Upper lobe of right lung (tissue), 1 donor: Measurements from ENCODE around the gene FAM50A. TPM values are rescaled to one million over a fixed set of nuclear protein-coding genes. Genes with fewer than 3 reads are reported as not detected.
A peak's percentile ranks its signal among the peaks of the same experiment; 100 is the strongest.

Source experiments
- ATAC-seq: fragments of 200-7000 bp; cut with Tn5 transposase; one replicate; pipeline ENCODE4 v1.9.1; 2020; ENCODE audit warnings: mild to moderate bottlenecking, moderate library complexity
- DNase-seq: peaks from one replicate; pipeline ENCODE4 v3.0.0-alpha.2; 2020
- H3K27ac ChIP-seq: fragments of 200-600 bp; one replicate; pipeline ENCODE4 v1.8.0; 2022
- H3K27me3 ChIP-seq: fragments of 200-600 bp; one replicate; pipeline ENCODE4 v1.8.0; 2022; ENCODE audit warnings: mild to moderate bottlenecking
- H3K36me3 ChIP-seq: fragments of 200-600 bp; one replicate; pipeline ENCODE4 v1.8.0; 2022
- H3K4me1 ChIP-seq: fragments of 200-600 bp; one replicate; pipeline ENCODE4 v1.8.0; 2022
- H3K4me3 ChIP-seq: fragments of 200-600 bp; one replicate; pipeline ENCODE4 v1.8.0; 2022; ENCODE audit warnings: mild to moderate bottlenecking
- H3K9me3 ChIP-seq: fragments of 200-600 bp; one replicate; pipeline ENCODE4 v1.8.0; 2022
- intact Hi-C: fragments of 100-400 bp; cut with DNase I; formaldehyde crosslinking; loops from one replicate; pipeline ENCODE4 v1.11.0; 2022
- total RNA-seq: library from RNA; stranded (reverse); fragmentation: NEBNext Ultra II Directional; extraction: Animal tissue kit (Norgen Biotek cat#: 25700); gene quantifications from one replicate; pipeline ENCODE4 v1.2.1, GENCODE V29; 2021
- TF ChIP-seq, protein P1 (sequence below): fragments of 200-600 bp; IDR thresholded peaks from one replicate; pipeline ENCODE4 v1.8.0; 2022; ENCODE audit warnings: antibody characterized with exemption
- donor health status: DM: no; HTN: yes; CAD: no; lungs with severe emphysema.

Gene FAM50A
- total RNA-seq, 1 donor from 2014 or later: 82.0 TPM

DNA sequence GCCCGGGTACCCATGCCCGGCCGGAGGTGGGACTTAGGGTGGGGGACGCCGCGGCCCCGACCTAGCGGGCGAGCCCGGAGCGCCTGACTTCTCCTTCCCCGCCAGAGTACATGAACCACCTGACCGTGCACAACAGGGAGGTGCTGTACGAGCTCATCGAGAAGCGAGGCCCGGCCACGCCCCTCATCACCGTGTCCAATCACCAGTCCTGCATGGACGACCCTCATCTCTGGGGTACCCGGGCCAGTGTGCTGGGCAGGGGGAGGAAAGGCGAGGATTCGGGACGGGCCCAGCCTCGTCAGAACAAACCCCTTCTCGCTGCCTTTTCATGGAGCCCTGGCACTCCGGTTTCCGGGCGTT is 32.0 kb upstream of the FAM50A start:
- DNase-seq: peak; percentile 88
- intact Hi-C loops: no loop called here
- H3K4me1 ChIP-seq: peaks cover 7% of the 10 kb centered on the region
- TF ChIP-seq, protein P1, sequence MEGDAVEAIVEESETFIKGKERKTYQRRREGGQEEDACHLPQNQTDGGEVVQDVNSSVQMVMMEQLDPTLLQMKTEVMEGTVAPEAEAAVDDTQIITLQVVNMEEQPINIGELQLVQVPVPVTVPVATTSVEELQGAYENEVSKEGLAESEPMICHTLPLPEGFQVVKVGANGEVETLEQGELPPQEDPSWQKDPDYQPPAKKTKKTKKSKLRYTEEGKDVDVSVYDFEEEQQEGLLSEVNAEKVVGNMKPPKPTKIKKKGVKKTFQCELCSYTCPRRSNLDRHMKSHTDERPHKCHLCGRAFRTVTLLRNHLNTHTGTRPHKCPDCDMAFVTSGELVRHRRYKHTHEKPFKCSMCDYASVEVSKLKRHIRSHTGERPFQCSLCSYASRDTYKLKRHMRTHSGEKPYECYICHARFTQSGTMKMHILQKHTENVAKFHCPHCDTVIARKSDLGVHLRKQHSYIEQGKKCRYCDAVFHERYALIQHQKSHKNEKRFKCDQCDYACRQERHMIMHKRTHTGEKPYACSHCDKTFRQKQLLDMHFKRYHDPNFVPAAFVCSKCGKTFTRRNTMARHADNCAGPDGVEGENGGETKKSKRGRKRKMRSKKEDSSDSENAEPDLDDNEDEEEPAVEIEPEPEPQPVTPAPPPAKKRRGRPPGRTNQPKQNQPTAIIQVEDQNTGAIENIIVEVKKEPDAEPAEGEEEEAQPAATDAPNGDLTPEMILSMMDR: no peak
- H3K36me3 ChIP-seq: peaks cover 6% of the 10 kb centered on the region
- peak; percentile 77 for ATAC-seq
- H3K4me3 ChIP-seq: peak overlapping the region; percentile 71
- H3K27me3 ChIP-seq: no peaks in the 10 kb centered on the region
- H3K27ac ChIP-seq: peak overlapping the region; percentile 92
- no peaks in the 10 kb centered on the region for H3K9me3 ChIP-seq

DNA sequence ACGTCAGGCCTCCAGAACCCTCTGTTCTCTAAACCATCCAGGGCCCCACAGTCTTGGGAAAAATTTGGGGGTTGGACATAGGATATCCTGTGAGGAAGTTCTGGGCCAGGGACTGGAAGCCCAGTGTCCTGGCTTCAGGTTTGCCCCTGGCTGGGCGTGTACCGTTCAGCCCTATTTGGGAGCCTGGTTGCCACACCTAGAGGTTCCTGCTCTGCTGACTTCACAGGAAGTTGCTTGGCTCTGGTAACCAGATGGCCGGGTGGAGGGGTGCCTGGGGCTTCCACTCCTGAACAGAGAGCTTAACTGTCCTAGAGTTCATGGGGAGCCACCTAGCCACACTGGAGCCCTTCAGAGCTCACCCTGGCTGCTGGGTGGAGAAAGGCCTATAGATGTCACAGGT is 31.5 kb upstream of the FAM50A start:
- H3K36me3 ChIP-seq: peaks cover 6% of the 10 kb centered on the region
- intact Hi-C loops: no loop called here
- TF ChIP-seq, protein P1: no peak
- H3K9me3 ChIP-seq: no peaks in the 10 kb centered on the region
- peak overlapping the region; percentile 71 for H3K4me3 ChIP-seq
- H3K27me3 ChIP-seq: no peaks in the 10 kb centered on the region
- peak overlapping the region; percentile 92 for H3K27ac ChIP-seq
- ATAC-seq: peak; percentile 21
- H3K4me1 ChIP-seq: peaks cover 7% of the 10 kb centered on the region
- no peak for DNase-seq

DNA sequence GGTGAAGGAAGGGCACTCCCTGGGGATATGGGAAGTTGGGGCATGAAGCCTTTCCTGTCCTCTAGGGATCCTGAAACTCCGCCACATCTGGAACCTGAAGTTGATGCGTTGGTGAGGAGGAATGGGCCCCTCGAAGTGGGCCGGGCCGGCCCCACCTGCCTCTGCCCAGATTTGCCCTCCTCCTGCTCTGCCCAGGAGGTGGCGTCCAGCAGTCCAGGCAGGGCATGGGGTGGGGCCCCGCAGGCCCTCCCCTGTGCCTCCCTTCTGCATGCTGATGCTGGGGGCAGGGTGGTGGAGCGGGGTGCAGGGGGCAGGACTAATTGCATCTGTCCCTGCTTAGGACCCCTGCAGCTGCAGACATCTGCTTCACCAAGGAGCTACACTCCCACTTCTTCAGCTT is 30.8 kb upstream of the FAM50A start:
- no peak for DNase-seq
- Histone ChIP-seq H3K4me3 (no peak overlapping the region), H3K27me3 (no peaks in the 10 kb centered on the region), H3K4me1 (peaks cover 7% of the 10 kb centered on the region), H3K9me3 (no peaks in the 10 kb centered on the region), H3K36me3 (peaks cover 6% of the 10 kb centered on the region), H3K27ac (no peak overlapping the region)
- intact Hi-C loops: no loop called here
- TF ChIP-seq, protein P1: no peak
- no peak for ATAC-seq

DNA sequence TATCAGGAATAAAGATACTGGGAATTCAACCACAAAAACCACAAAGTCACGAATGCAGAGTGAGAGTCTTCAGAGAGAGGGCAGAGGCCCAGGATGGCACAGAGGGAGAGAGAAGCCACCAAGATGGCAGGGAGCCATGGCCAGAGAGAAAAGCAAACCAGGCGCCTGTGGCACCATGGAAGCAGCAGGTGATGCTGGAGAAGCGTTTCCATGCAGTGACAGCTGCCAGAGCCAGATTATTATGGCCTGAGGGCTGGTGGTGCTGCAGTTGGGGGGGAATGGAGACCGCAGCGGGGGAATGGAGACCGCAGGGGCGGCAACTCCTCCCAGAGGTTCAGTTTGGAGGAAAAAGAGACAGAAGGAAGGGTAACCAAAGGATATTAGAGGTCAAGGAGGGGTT is 26.8 kb upstream of the FAM50A start:
- Histone ChIP-seq H3K27me3 (no peaks in the 10 kb centered on the region), H3K4me1 (no peaks in the 10 kb centered on the region), H3K36me3 (peaks cover 6% of the 10 kb centered on the region), H3K27ac (no peak overlapping the region), H3K9me3 (no peaks in the 10 kb centered on the region), H3K4me3 (no peak overlapping the region)
- TF ChIP-seq, protein P1: no peak
- no peak for DNase-seq
- intact Hi-C loops: no loop called here
- ATAC-seq: no peak

DNA sequence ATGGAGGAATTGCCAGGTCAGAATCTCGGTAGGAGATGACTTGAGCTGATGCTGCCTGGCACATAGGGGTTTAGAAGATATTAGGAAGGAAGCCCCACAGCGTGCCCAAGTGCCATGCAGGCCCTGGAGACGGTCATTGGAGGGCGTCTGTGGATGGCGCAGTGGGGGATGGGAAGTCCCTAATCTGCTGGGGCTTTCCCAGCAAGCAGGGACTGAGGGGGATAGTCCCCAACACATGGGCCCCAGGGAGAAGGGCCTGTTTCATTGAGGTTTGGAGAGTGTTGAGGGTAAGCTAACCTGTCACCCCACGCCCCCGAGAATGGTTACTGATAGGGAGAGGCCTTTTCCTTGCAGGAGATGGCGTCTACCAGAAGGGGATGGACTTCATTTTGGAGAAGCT is 24.8 kb upstream of the FAM50A start:
- intact Hi-C loops: no loop called here
- no peak overlapping the region for H3K27ac ChIP-seq
- H3K4me3 ChIP-seq: no peak overlapping the region
- ATAC-seq: no peak
- H3K4me1 ChIP-seq: no peaks in the 10 kb centered on the region
- TF ChIP-seq, protein P1: no peak
- no peak for DNase-seq
- no peaks in the 10 kb centered on the region for H3K27me3 ChIP-seq
- no peaks in the 10 kb centered on the region for H3K36me3 ChIP-seq
- no peaks in the 10 kb centered on the region for H3K9me3 ChIP-seq

DNA sequence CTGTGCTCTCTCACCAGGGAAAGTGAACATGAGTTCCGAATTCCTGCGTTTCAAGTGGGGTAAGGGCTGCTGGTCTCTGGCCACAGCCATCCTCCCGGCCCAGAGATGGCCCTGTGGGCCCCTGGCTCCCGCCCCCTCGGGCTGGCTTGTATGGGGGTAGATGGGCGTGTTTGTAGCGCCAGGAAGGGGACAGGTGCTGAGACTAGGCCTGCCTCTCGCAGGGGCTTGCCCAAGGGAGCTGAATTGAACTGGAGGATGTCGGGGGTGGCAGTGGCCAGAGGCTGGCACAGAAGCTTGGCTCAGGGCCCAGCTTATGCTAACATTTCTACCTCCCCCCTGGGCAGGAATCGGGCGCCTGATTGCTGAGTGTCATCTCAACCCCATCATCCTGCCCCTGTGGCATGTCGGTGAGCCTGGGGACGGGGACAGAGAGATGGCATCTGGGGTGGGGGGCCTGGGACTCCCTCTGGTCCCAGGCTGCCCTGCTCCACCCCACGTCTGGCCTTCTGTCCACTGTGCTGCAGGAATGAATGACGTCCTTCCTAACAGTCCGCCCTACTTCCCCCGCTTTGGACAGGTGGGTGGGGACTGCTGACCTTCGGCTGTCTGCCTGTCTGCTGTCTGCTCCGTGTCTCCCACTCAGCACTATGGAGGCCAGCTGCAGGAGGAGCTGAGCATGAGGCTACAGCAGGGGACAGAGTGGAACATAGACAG is 24.1 kb upstream of the FAM50A start:
- no peaks in the 10 kb centered on the region for H3K27me3 ChIP-seq
- peak; percentile 44 for ATAC-seq
- H3K4me1 ChIP-seq: no peaks in the 10 kb centered on the region
- no peak overlapping the region for H3K4me3 ChIP-seq
- no peaks in the 10 kb centered on the region for H3K36me3 ChIP-seq
- TF ChIP-seq, protein P1: no peak
- intact Hi-C loops: no loop called here
- H3K27ac ChIP-seq: no peak overlapping the region
- H3K9me3 ChIP-seq: no peaks in the 10 kb centered on the region
- DNase-seq: no peak
